Panc1 (cell line): Measurements from ENCODE around the gene SIK2. TPM values are rescaled to one million over a fixed set of nuclear protein-coding genes. Genes with fewer than 3 reads are reported as not detected.

ENCODE experiments used
- ATAC-seq: fragments of 200-7000 bp; cut with Tn5 transposase; 2 replicates; pipeline ENCODE4 v1.9.1; 2020; ENCODE audit warnings: mild to moderate bottlenecking, moderate library complexity
- BruUV-seq: library from RNA; stranded (reverse); fragments of 400-500 nt; replicated peaks from 2 replicates; lab custom pipeline; 2021; lab: Mats Ljungman, UMichigan
- CTCF ChIA-PET: fragments of 300-600 bp; sonication (Branson Sonifier 250); formaldehyde crosslinking; loops from one replicate; lab custom pipeline; 2022; ENCODE audit warnings: antibody characterized with exemption; lab: Charles Lee
- POLR2A ChIA-PET: fragments of 300-600 bp; sonication (Branson Sonifier 250); formaldehyde crosslinking; loops from one replicate; lab custom pipeline; 2022; ENCODE audit warnings: antibody characterized with exemption; lab: Charles Lee
- DNase-seq: peaks from one replicate; pipeline ENCODE4 v3.0.0-alpha.2; 2010; ENCODE audit warnings: low read depth, low spot score
- H3K27ac ChIP-seq: 2 replicates; pipeline ENCODE4 v1.5.1; 2011; ENCODE audit warnings: mild to moderate bottlenecking, low read length, inconsistent platforms
- H3K27me3 ChIP-seq: fragments of 200-500 bp; sonication (Bioruptor generic); 2 replicates; pipeline ENCODE4 v1.6.0; 2014; ENCODE audit warnings: low read length, inconsistent platforms; ENCODE audit not compliant: control insufficient read depth, insufficient read depth
- H3K36me3 ChIP-seq: fragments of 200-500 bp; sonication (Bioruptor generic); 2 replicates; pipeline ENCODE4 v1.5.1; 2014; ENCODE audit warnings: inconsistent platforms, mild to moderate bottlenecking, low read length, moderate library complexity; ENCODE audit not compliant: control insufficient read depth, insufficient read depth
- H3K4me1 ChIP-seq: 2 replicates; pipeline ENCODE4 v1.5.1; 2011; ENCODE audit warnings: inconsistent platforms, mild to moderate bottlenecking, low read length, moderate library complexity; ENCODE audit not compliant: control insufficient read depth, insufficient read depth
- H3K4me3 ChIP-seq, 2 experiments: 2 replicates each; pipeline ENCODE4 v1.5.1; 2011 to 2012; ENCODE audit warnings: low read depth in 2 of 2, low read length in 2 of 2, mild to moderate bottlenecking in 2 of 2, inconsistent platforms in 1 of 2, moderate library complexity in 1 of 2
- H3K9me3 ChIP-seq: fragments of 200-500 bp; sonication (Bioruptor generic); 2 replicates; pipeline ENCODE4 v1.5.1; 2014; ENCODE audit warnings: low read depth, mild to moderate bottlenecking, inconsistent platforms, low read length, moderate library complexity; ENCODE audit not compliant: control insufficient read depth, insufficient read depth
- CTCF ChIP-seq: fragments of 450-650 bp; IDR thresholded peaks from 2 replicates; pipeline ENCODE4 v1.5.1; 2017; ENCODE audit warnings: mild to moderate bottlenecking
- POLR2AphosphoS5 ChIP-seq: IDR thresholded peaks from 2 replicates; pipeline ENCODE4 v1.6.1; 2012; ENCODE audit warnings: mild to moderate bottlenecking, low read depth, low read length, moderate library complexity
- REST ChIP-seq, 2 experiments: IDR thresholded peaks; 2 replicates each; pipeline ENCODE4 v1.6.1; 2011 to 2012; ENCODE audit warnings: low read depth in 2 of 2, control low read depth in 1 of 2, low read length in 1 of 2, mild to moderate bottlenecking in 1 of 2, moderate library complexity in 1 of 2; ENCODE audit not compliant: insufficient read depth in 1 of 2
- SIN3A ChIP-seq: IDR thresholded peaks from 2 replicates; pipeline ENCODE4 v1.6.1; 2012; ENCODE audit warnings: low read depth, mild to moderate bottlenecking, low read length, moderate library complexity, borderline replicate concordance; ENCODE audit not compliant: insufficient read depth
- TCF7L2 ChIP-seq: IDR thresholded peaks from 2 replicates; pipeline ENCODE4 v1.6.1; 2011; ENCODE audit warnings: mild to moderate bottlenecking, low read depth, low read length, inconsistent platforms
- in situ Hi-C: cut with HindIII; loops from 2 replicates; pipeline ENCODE4 v1.10.0; 2016; ENCODE audit warnings: low sequenced_read_pairs, low pct_unique_long_range_greater_than_20kb
- intact Hi-C: fragments of 100-400 bp; cut with micrococcal nuclease; formaldehyde crosslinking; loops from one replicate; pipeline ENCODE4 v1.10.0; 2022; ENCODE audit not compliant: unreplicated experiment
- total RNA-seq: library from RNA; stranded (reverse); gene quantifications from one replicate; pipeline ENCODE4 v1.2.1, GENCODE V29; 2021; ENCODE audit not compliant: unreplicated experiment

The SIK2 gene
- total RNA-seq, 1 experiment from 2014 or later: 17.0 TPM

DNA sequence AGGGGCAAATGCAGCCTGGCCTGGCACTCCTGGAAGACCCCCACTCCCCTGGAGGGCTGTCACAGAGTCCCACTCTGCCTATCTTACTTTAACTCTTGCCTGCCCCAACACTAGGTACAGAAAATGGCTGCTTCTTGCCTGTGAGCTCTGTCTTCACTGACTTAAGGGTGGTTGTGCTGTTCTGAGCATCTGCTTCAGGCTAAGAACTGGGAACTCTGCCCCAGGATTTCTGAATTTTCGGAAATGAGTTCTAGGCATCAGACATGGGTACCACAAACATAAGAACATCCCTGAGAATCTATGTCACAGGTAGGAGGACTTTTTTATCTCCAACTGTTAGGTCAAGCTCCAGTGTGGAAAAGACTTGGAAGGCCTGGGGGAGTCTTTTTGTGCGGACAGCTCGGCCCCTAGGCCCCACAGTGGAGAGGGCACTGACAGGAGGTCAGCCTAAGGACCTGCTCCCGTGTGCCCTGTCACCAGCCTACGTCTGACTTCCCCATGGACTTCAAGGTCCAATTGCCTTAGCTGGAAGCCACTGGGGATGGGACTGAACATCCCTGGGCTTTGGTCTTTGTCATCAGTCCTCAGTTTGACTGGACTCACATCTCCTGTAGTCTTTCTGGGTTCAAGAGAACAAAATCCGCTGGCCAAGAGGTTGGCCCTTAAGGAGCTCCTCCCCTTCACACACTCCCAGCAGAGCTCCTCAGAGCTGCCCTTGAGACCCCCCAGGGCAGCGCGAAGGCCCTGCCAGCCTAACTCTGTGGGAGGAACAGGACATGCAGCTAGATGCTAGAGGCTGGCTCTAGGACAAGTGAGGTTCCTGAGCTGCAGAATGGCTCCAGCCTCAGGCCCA, 132.1 kb downstream of the SIK2 start:
- Histone ChIP-seq H3K4me3 (no peak overlapping the region), H3K36me3 (no peaks in the 10 kb centered on the region), H3K27ac (peak overlapping the region; percentile 20), H3K9me3 (no peaks in the 10 kb centered on the region), H3K27me3 (no peaks in the 10 kb centered on the region), H3K4me1 (peaks cover 9% of the 10 kb centered on the region; the same call in 1 of the 2 replicates)
- CTCF ChIA-PET: interaction anchor here (0.6 to 1.2 kb wide), 3 partner anchors 17 to 107 kb away, joined by 3 read pairs; no protein-coding TSS in a partner anchor
- POLR2A ChIA-PET: no interaction called here
- TF ChIP-seq SIN3A (no peak), POLR2AphosphoS5 (no peak), CTCF (no peak), TCF7L2 (no peak), REST (IDR thresholded peaks at IDR 0.05; ENCODE audit: insufficient read depth in 1 of 2, low read depth in 2 of 2, low read length in 1 of 2) (no peak)
- in situ Hi-C loops: no loop called here
- BruUV-seq: no TSS peak
- ATAC-seq: peak; percentile 3; the same call in 1 of the 2 replicates
- no peak for DNase-seq
- intact Hi-C loops: no loop called here

- TF ChIP-seq POLR2AphosphoS5 (no peak), TCF7L2 (no peak), CTCF (no peak), SIN3A (no peak), REST (IDR thresholded peaks at IDR 0.05; ENCODE audit: insufficient read depth in 1 of 2, low read depth in 2 of 2, low read length in 1 of 2) (no peak)
- in situ Hi-C loops (no loop called here), intact Hi-C loops (no loop called here)
- no peaks in the 10 kb centered on the region for H3K9me3 ChIP-seq
- peak overlapping the region; percentile 20; the same call in 1 of the 2 replicates for H3K27ac ChIP-seq
- no peaks in the 10 kb centered on the region for H3K36me3 ChIP-seq
- H3K4me1 ChIP-seq: peaks cover 9% of the 10 kb centered on the region; the same call in 1 of the 2 replicates
- BruUV-seq: no TSS peak
- no peak overlapping the region for H3K4me3 ChIP-seq
- DNase-seq: no peak
- no peak for ATAC-seq
- no peaks in the 10 kb centered on the region for H3K27me3 ChIP-seq
- POLR2A ChIA-PET: no interaction called here
- CTCF ChIA-PET: interaction anchor here (0.6 to 0.9 kb wide), 2 partner anchors 18 to 42 kb away, joined by 3 read pairs; no protein-coding TSS in a partner anchor
These were observed 132.7 kb downstream of the SIK2 start for GRCh38 chr11:111734954-111735261.
